Measurements from ENCODE around the gene POTEG. TPM values are rescaled to one million over a fixed set of nuclear protein-coding genes. Genes with fewer than 3 reads are reported as not detected.
"Not testable (repeated sequence)": the region's sequence is repeated elsewhere in the genome, so short reads cannot be mapped to it uniquely, and the experiment has no call there.

POTEG gene
- total RNA-seq, 1 donor from 2014 or later: not detected

GRCh38 chr14:19390230-19390629 is 43.9 kb downstream of the POTEG start:
- H3K36me3 Mint-ChIP-seq (ENCODE audit: low read depth); H3K9me3 Mint-ChIP-seq; H3K4me3 Mint-ChIP-seq; DNase-seq; H3K4me1 Mint-ChIP-seq; H3K27ac Mint-ChIP-seq; intact Hi-C loops (cut with micrococcal nuclease); H3K27me3 Mint-ChIP-seq: not testable (repeated sequence)

GRCh38 chr14:19388741-19389140 is 45.4 kb downstream of the POTEG start:
- intact Hi-C loops (cut with micrococcal nuclease); H3K36me3 Mint-ChIP-seq (ENCODE audit: low read depth); H3K9me3 Mint-ChIP-seq; H3K27ac Mint-ChIP-seq; H3K4me1 Mint-ChIP-seq; DNase-seq; H3K4me3 Mint-ChIP-seq; H3K27me3 Mint-ChIP-seq: not testable (repeated sequence)

DNA sequence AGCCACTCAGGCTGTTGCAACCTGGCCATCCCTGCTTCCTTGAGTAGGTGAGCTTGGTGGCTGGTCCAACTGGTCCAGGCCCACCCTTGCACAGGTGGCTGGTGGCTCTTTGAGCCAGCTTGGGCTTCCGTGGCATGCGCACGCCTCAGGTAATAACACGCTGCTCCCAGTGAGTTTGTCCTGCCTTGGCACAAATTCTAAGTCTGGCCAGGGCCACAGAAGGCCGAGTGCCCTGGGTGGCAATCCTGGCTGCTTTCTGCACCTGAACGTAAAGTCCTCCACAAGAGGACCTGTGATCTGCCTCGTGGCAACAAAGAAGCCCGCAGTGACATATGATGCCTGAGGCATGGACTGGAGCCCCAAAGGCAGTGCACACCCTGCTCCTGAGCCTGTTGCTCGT is 47.1 kb downstream of the POTEG start:
- H3K4me3 Mint-ChIP-seq; H3K9me3 Mint-ChIP-seq; H3K27ac Mint-ChIP-seq; H3K4me1 Mint-ChIP-seq; H3K27me3 Mint-ChIP-seq; intact Hi-C loops (cut with micrococcal nuclease); H3K36me3 Mint-ChIP-seq (ENCODE audit: low read depth); DNase-seq: not testable (repeated sequence)

GRCh38 chr14:19386309-19386708 is 47.8 kb downstream of the POTEG start:
- H3K27ac Mint-ChIP-seq; H3K36me3 Mint-ChIP-seq (ENCODE audit: low read depth); H3K4me3 Mint-ChIP-seq; intact Hi-C loops (cut with micrococcal nuclease); H3K27me3 Mint-ChIP-seq; H3K4me1 Mint-ChIP-seq; H3K9me3 Mint-ChIP-seq; DNase-seq: not testable (repeated sequence)

GRCh38 chr14:19384088-19384781 is 49.9 kb downstream of the POTEG start:
- DNase-seq; H3K9me3 Mint-ChIP-seq; intact Hi-C loops (cut with micrococcal nuclease); H3K4me3 Mint-ChIP-seq; H3K27me3 Mint-ChIP-seq; H3K27ac Mint-ChIP-seq; H3K36me3 Mint-ChIP-seq (ENCODE audit: low read depth); H3K4me1 Mint-ChIP-seq: not testable (repeated sequence)

- H3K27ac Mint-ChIP-seq; H3K27me3 Mint-ChIP-seq; intact Hi-C loops (cut with micrococcal nuclease); H3K4me1 Mint-ChIP-seq; H3K4me3 Mint-ChIP-seq; DNase-seq; H3K36me3 Mint-ChIP-seq (ENCODE audit: low read depth); H3K9me3 Mint-ChIP-seq: not testable (repeated sequence)
Observed at GRCh38 chr14:19383008-19383584, 51.0 kb downstream of the POTEG start.

- H3K36me3 Mint-ChIP-seq (ENCODE audit: low read depth); H3K27me3 Mint-ChIP-seq; H3K4me3 Mint-ChIP-seq; DNase-seq; intact Hi-C loops (cut with micrococcal nuclease); H3K9me3 Mint-ChIP-seq; H3K4me1 Mint-ChIP-seq; H3K27ac Mint-ChIP-seq: not testable (repeated sequence)
Observed at GRCh38 chr14:19380137-19380536, 54.0 kb downstream of the POTEG start.

GRCh38 chr14:19374451-19374903 is 59.7 kb downstream of the POTEG start:
- H3K4me1 Mint-ChIP-seq; DNase-seq; H3K27me3 Mint-ChIP-seq; intact Hi-C loops (cut with micrococcal nuclease); H3K4me3 Mint-ChIP-seq; H3K36me3 Mint-ChIP-seq (ENCODE audit: low read depth); H3K9me3 Mint-ChIP-seq; H3K27ac Mint-ChIP-seq: not testable (repeated sequence)

GRCh38 chr14:19372813-19373500 is 61.2 kb downstream of the POTEG start:
- intact Hi-C loops (cut with micrococcal nuclease); H3K9me3 Mint-ChIP-seq; H3K27ac Mint-ChIP-seq; DNase-seq; H3K4me3 Mint-ChIP-seq; H3K27me3 Mint-ChIP-seq; H3K36me3 Mint-ChIP-seq (ENCODE audit: low read depth); H3K4me1 Mint-ChIP-seq: not testable (repeated sequence)

DNA sequence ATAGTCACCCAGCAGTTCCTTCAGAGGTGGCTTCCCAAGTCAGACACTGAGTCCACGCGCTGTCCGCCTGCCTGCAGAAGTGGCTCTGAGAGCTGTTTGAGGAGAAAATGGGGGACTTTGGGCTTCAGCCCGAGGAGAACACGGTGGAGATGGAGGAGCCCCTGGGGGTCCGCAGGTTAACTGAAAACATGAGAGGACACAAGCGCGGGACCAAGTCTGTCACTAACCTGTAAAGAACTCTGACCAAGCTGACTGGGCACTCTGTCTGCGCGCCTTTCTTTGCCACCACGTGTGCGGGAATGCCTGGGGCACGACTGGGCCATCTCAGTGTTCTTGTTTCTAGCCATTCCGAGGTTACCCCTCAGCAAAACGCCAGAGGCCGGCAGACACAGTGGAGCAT is 62.4 kb downstream of the POTEG start:
- H3K4me3 Mint-ChIP-seq; H3K27me3 Mint-ChIP-seq; H3K9me3 Mint-ChIP-seq; H3K36me3 Mint-ChIP-seq (ENCODE audit: low read depth); intact Hi-C loops (cut with micrococcal nuclease); H3K27ac Mint-ChIP-seq; DNase-seq; H3K4me1 Mint-ChIP-seq: not testable (repeated sequence)

DNA sequence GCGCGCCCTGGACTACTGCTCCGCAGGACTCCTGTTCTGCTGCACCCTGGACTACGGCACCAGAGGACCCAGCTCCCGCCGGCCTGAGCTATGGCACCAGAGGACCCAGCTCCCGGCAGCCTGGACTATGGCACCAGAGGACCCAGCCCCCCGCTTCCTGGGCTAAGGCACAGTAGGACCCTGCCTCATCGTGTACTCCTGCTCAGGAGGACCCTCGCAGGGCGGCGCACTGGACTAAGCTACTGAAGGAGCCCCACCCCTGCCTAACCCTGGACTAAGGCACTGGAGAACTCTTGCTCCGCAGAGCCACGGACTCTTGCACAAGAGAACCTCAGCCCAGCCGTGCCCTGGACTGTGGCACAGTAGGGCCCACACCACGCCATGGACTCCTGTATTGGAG is 71.3 kb downstream of the POTEG start:
- H3K9me3 Mint-ChIP-seq; DNase-seq; H3K4me1 Mint-ChIP-seq; intact Hi-C loops (cut with micrococcal nuclease); H3K27me3 Mint-ChIP-seq; H3K36me3 Mint-ChIP-seq (ENCODE audit: low read depth); H3K27ac Mint-ChIP-seq; H3K4me3 Mint-ChIP-seq: not testable (repeated sequence)

DNA sequence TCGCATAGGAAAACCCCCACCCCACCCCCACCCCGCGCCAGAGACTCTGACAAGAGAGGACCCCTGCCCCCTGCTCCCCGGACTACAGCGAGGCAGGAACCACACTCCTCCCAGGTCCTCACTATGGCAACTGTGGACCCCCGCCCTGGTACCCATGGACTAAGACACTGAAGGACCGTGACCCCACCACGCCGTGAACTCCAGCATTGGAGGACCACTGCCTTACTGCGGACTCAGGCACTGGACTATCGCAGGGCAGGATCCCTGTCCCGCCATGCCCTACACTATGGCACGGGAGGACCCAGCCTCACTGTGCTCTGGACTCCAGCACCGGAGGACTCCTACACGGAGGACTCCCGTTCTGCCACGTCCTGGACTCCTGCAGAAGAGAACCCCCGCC is 71.8 kb downstream of the POTEG start:
- H3K36me3 Mint-ChIP-seq (ENCODE audit: low read depth); H3K27ac Mint-ChIP-seq; H3K9me3 Mint-ChIP-seq; H3K27me3 Mint-ChIP-seq; H3K4me1 Mint-ChIP-seq; H3K4me3 Mint-ChIP-seq; intact Hi-C loops (cut with micrococcal nuclease); DNase-seq: not testable (repeated sequence)

- H3K27me3 Mint-ChIP-seq, H3K27ac Mint-ChIP-seq: not testable (repeated sequence)
Observed at GRCh38 chr14:19361636-19362253, 72.4 kb downstream of the POTEG start.

DNA sequence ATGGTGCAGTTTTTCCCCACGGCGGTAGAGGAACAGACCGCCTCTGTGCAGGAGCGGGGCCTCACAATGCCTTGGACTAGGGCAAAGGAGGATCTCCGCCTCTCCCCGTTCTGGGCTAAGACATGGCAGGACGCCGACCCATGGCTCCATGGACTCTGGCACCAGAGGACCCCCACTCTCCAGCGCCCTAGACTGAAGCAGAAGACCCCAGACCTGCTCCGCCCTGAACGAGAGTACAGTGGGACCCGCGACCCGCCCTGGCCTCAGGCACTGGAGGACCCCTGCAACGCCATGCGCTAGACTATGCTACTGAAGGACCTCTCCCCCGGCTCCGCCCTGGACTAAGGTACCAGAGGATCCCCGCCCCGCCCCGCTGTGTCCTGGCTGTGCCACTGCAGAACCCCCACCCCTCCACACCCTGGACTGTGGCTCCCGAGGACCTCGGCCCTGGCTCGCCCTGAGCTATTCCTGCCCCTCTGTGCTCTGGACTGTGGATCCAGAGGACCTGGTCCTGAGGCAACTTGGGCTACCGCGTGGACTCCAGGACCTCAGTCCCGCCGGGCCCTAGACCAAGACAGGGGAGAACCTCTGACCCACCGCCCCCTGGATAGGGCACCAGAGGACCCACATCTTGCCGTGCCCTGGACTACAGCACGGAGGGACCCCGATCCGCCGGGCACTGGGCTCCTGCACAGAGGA is 73.1 kb downstream of the POTEG start:
- H3K9me3 Mint-ChIP-seq; H3K36me3 Mint-ChIP-seq (ENCODE audit: low read depth); DNase-seq; intact Hi-C loops (cut with micrococcal nuclease); H3K27me3 Mint-ChIP-seq; H3K4me1 Mint-ChIP-seq; H3K27ac Mint-ChIP-seq; H3K4me3 Mint-ChIP-seq: not testable (repeated sequence)

More at GRCh38 chr14:19361636-19362253, 72.4 kb downstream of the POTEG start:
- intact Hi-C loops (cut with micrococcal nuclease); H3K36me3 Mint-ChIP-seq (ENCODE audit: low read depth); H3K4me1 Mint-ChIP-seq; DNase-seq; H3K4me3 Mint-ChIP-seq; H3K9me3 Mint-ChIP-seq: not testable (repeated sequence)

Data from activated CD4-positive, alpha-beta T cell treated with anti-CD3 and anti-CD28 coated beads, Interleukin-2, amount 10 ng/mL, durations not matched to agents 24 days and 14 days (primary cell).